HG02852 (cell line): Measurements from ENCODE around the gene MRM3.
"Not testable (repeated sequence)": the region's sequence is repeated elsewhere in the genome, so short reads cannot be mapped to it uniquely, and the experiment has no call there.

Experiments used
- ATAC-seq: cut with Tn5 transposase; IDR thresholded peaks from one replicate; pipeline ENCODE4 v1.9.1; 2021; ENCODE audit warnings: mild to moderate bottlenecking, moderate library complexity; ENCODE audit not compliant: unreplicated experiment

MRM3 gene

GRCh38 chr17:794876-795275 lies 12.7 kb downstream of the MRM3 start:
- ATAC-seq = no peak

GRCh38 chr17:795276-795675 lies 13.1 kb downstream of the MRM3 start:
- no peak for ATAC-seq

- ATAC-seq = no peak
Observed at GRCh38 chr17:795721-796120, 13.6 kb downstream of the MRM3 start.

- no peak for ATAC-seq
Observed at GRCh38 chr17:796609-797008, 14.5 kb downstream of the MRM3 start.

- no peak for ATAC-seq
Observed at GRCh38 chr17:797236-797840, 15.2 kb downstream of the MRM3 start.

GRCh38 chr17:798246-798645 lies 16.1 kb downstream of the MRM3 start:
- no peak for ATAC-seq

GRCh38 chr17:799261-799660 lies 17.1 kb downstream of the MRM3 start:
- no peak for ATAC-seq

- ATAC-seq = no peak
Observed at GRCh38 chr17:800446-801242, 18.5 kb downstream of the MRM3 start.

GRCh38 chr17:801660-802059 lies 19.5 kb downstream of the MRM3 start:
- no peak for ATAC-seq

GRCh38 chr17:802481-802880 lies 20.3 kb downstream of the MRM3 start:
- no peak for ATAC-seq

GRCh38 chr17:802901-803881 lies 21.0 kb downstream of the MRM3 start:
- ATAC-seq = no peak

- ATAC-seq = no peak
Observed at GRCh38 chr17:804541-805435, 22.6 kb downstream of the MRM3 start.

GRCh38 chr17:805886-806285 lies 23.7 kb downstream of the MRM3 start:
- ATAC-seq = not testable (repeated sequence)

- ATAC-seq = no peak
Observed at GRCh38 chr17:806346-806745, 24.2 kb downstream of the MRM3 start.

GRCh38 chr17:806781-807522 lies 24.8 kb downstream of the MRM3 start:
- no peak for ATAC-seq

- no peak for ATAC-seq
Observed at GRCh38 chr17:807523-808294, 25.6 kb downstream of the MRM3 start.

GRCh38 chr17:811051-811784 lies 29.1 kb downstream of the MRM3 start:
- no peak for ATAC-seq

GRCh38 chr17:812638-813204 lies 30.6 kb downstream of the MRM3 start:
- ATAC-seq = no peak
